NCI-H2081 treated with DMSO at 0.1 percent for 48 hours (cell line): Measurements from ENCODE around the gene C17orf67.
"Not testable (repeated sequence)": the region's sequence is repeated elsewhere in the genome, so short reads cannot be mapped to it uniquely, and the experiment has no call there.

Experiments used
- DNase-seq: peaks from one replicate; lab custom pipeline; 2025; lab: John Stamatoyannopoulos, UW

Gene C17orf67

DNA sequence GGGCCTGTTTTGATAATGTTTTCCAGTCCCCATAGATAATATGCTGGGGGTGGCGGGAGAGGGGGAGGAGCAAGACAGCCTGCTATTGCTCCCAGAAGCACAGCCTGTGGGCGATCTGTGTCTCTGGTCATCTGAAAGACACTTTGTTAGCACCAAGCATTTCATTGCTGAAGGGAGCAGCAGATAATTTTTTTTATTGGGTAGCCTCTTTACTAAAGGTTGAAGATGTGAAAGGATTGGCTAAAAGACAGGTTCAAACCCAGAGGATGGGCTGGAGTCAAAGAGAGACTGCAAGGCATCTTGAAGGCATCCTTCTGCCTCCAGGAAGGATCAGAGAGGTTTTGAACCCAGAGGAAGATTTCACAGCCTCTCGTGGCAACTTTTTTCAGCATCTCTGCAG, 60.6 kb downstream of the C17orf67 start:
- no peak for DNase-seq

DNA sequence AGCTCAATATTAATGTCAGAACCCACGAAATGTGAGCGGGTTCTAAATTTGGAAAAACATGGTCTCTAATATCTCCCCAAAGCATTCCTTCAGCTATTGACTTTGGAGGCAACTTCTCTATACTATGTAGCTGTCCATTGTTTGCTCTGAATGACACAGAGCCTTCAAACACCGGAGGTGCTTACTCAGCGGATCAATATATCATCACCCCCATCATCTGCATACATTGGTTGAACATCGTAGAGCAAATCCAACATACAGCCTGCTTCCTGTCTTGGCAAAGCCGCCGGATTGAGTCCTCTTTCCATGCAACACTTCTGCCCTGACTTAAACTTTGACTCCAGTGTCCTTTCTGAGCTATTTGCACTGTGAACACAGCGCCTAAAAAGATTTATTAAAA, 61.3 kb downstream of the C17orf67 start:
- no peak for DNase-seq

DNA sequence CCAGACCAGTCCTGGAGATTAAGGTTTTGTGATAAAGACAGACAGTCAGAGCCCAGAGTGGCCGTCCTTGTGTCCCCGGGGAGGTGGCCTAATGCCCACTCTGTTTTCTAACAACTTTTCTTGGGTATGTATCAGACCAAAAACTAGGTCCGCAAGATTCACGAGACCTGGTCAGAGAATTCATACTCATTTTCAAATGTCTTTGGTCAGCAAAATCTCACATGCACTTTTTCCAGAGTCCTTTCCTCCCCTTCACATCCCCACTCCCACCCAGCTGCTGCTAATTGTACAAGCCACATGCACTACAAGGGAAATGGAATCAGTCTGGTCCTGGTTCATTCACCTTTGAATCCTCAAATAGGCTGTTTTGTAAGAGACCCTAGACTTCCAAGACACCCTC, 61.7 kb downstream of the C17orf67 start:
- DNase-seq = no peak

DNA sequence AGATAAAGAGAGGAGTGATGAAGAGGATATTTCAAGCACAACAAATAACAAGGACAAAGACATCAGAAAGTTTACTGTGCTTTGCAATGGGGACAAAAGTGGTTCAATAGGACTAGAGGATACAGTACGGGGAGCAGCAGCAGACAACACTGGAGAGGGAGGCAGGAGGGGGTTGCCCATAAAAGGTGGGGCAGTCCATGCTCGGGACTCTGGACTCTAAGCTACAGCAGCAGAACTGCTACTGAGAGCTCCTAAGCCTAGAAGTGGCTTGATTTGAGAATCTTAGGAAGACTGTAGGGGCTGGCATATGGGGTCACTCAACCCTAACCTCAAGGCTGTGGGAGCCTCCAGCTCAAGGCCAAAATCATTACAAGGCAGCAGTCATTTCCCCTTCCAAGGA, 62.2 kb downstream of the C17orf67 start:
- no peak for DNase-seq

DNA sequence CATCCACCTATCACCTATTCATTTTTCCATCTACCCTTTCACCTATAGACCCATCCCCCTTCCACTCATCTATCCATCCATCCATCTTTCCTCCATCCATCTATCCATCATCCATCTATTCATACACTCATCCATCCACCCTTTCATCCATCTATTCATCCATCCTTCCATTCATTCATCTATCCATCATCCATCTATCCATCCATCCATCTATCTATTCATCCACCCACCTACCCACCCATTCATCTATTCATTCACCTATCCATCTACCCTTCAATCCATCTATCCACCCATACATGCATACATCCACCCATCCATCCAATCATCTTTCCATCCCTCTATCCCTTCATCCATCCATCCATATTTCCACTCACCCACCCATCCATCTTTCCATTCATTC, 63.3 kb downstream of the C17orf67 start:
- no peak for DNase-seq

DNA sequence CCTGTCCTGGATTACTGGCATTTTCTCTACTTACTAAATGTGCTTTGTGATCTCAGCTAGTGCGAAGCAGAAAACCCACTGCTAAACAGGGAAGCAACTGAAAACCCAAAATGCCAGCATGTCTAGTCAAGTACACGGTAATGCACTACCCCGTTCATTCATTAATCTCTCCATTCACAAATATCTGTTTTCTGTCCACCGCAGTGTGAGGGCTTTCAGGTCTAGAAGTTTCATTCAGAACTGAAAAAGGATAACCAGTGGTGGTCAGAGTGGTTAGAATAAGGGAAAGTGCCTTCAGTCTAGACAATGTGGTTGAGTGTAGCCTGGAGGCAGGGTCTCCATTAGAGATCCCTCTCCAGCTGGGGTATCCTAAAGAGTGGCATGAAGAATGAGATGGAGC, 68.3 kb downstream of the C17orf67 start:
- no peak for DNase-seq

DNA sequence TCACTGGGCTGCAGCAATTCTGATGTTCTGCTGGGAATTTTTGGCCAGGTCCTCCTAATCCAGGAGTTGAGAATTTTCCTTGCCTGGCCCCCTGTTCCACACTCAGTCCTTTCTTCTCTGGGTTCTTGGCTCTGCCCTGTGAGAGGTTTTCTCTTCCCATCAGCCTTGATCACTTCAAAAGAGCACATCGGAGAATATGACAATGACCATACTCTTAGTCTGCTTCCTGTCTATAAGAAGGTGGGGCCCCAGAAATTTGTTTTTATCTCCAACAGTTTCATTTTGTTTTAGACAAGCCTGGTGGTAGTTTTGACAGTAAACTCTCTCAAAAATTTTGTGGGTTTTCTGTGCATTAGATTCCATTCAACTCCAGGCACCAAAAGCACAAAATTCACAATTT, 70.7 kb downstream of the C17orf67 start:
- DNase-seq = no peak

DNA sequence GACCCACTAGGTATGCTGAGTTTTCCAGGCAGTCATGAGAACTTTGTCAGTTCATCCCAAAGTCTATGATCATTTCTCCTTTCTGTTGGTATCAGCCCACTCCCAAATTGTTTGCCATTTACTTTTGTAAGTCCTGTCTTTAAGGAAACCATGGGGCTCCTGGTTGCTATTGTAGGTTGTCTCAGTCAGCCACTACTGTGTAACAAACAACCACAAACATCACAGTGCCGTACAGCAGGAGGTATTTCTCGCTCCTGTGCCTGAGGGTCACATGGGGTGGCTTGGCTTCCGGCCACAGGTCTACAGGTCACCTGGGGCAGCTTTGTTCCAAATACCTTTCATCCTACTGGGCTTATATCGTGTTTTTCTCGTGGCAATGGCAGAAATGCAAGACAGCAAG, 71.6 kb downstream of the C17orf67 start:
- no peak for DNase-seq

DNA sequence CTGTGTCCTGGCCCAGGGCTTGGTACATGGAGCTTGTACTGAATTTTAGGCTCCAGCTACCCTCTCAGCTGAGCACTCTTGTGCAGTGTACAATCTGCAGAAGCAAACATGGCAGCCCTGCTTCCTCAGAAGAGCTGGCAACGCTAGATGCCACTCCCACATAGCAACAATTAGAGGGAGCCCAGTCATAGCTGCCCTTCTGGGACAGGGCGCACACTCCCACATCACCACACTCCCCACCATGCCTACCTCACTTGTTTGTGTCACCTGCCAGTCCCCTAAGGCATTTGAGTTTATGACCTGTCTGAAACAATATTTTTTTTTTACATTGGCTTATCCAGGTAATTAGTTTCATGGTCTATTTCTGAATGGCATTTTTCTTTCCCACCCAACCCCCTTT, 72.3 kb downstream of the C17orf67 start:
- no peak for DNase-seq

DNA sequence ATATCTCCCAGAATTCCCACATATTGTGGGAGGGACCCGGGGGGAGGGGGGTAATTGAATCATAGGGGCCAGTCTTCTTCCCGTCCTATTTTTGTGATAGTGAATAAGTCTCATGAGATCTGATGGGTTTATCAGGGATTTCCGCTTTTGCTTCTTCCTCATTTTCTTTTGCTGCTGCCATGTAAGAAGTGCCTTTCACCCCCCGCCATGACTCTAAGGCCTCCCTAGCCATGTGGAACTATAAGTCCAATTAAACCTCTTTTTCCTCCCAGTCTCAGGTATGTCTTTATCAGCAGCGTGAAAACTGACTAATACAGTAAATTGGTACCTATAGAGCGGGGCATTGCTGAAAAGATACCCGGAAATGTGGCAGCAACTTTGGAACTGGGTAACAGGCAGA, 76.1 kb downstream of the C17orf67 start:
- DNase-seq = not testable (repeated sequence)

DNA sequence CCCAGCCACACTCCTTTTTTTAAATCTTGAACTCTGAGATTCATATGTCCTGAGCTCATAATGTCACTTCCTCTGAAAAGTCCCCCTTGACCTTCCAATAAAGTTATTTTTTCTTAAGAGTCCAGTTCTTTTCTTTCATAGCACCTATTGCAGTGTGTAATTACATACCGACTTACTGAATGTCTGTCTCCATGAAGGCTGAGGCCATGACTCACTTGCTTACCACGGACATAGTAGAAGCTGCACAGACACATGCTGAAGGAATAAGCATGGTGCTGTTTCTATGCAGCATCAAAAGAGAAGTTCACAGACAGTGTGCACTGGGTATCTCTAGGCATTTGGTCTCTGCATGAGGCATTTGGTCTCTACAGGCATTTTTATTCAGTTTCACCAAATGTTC, 77.2 kb downstream of the C17orf67 start:
- DNase-seq = no peak

DNA sequence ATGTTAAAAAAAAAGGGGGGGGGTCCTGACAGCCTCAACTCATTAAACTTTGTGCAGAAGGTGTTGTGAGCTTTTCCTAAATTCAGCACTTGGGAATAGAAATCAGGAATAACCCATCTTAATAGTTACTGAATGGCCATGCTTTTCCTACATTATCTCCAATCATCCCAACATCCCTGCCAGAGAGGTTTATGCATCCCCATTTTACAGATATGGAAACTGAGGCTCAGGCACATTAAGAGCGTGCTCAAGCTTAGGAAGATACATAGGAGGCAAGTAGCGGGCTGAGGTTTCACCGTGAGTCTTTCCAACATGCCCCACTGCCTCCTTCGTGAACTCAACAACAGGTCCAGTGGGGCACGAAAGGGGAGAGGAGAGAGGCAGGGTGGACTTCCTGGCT, 78.4 kb downstream of the C17orf67 start:
- no peak for DNase-seq

DNA sequence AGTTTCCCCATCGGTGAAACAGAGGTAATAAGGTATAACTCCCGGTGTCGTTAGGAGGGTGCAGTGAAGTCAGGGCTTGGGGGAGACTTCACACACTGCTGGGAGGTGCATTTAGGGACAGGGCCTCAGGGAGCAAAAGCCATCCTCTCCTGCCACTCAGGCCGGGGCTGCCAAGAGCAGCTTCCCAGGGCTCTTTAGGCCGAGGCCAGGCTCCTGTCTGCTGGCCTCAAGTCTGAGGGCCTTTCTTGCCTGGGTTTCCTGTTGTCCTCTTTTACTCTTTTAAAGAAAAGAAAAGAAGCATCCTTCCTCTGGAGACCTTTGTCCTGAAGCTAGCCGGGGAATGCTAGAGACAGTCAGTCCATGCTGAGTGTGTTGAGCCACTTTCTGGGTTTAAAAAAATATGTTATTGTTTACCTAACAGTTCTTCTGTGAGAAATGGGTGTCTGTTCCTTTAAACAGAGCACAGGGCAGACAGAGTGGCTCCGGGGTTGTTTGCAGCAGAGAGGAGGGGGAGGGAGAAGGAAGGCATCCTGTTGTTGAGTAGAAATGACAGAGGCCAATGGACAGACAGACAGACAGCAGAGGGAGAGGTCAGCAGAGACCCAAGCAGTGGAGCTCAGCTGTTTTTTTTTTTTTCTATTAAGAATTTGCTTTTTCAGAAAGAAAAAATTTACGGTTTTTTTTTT, 79.1 kb downstream of the C17orf67 start:
- no peak for DNase-seq

DNA sequence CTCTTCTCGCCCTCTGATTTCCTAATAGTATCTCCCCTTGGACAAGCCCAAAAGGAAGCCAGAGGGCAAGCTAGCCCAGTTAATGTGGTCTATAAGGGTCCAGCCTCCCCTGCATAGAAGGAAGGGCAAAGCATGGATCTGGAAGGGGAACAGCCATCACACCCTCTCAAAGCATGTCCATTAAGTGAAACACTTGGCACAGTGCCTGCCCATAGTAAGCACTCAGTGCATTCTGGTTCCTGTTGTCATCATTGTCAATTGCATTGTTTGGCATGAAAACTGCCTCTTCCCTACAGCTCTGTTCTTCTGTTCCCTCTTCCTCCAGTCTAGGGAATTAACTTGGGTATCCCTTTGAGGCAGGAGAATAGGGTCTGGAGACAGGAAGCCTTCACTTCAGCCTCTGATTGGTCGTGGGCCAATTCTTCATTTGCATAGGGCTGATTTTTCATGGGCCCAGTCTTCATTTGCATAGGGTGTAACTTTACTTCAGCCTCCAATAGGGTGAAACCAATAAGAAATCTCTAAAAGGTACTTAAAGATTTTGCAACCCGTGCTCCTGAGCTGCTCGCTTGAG, 81.4 kb downstream of the C17orf67 start:
- no peak for DNase-seq

DNA sequence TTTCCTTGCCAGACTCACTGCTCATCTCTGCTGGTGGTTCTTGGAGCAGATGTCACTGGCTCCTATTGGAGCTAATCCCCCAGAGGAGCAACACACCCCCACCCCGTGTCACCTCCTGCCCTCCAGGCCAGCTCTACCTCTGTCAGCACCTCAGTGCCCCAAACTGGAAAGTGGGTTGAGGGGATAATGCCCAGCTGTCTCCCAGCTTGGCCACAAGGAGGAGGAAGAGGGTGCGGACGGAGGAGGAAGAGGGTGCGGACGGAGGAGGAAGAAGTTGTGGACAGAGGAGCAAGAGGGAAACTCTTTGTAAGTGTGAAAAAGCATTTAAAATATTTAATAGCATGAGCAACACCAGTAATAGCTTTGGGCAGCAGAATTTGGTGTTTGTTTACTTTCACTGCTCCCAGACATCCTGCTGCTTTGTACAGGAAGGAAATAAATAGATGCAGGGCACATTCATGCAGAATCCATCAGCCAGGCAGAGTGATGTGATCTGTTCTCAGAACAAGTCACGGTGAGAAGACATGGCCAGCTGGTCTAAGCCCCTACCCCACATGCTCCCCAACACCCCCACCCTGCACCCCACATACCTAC, 82.5 kb downstream of the C17orf67 start:
- no peak for DNase-seq

DNA sequence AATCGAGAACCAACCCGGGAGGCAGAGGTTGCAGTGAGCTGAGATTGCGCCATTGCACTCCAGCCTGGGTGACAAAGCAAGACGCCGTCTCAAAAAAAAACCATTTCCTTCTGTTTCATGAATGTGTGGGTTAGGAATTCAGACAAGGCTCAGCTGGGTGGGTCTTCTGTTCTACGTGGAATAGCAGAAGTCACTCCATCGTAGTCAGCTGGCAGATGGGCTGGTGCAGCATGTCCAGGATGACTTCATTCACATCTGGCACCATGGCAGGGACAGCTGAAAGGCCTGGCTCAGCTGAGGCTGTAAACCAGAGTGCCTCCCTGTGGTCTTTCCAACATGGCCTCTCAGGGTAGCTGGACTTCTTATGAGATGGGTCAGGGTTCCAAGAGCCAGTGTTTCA, 89.0 kb downstream of the C17orf67 start:
- DNase-seq = no peak

DNA sequence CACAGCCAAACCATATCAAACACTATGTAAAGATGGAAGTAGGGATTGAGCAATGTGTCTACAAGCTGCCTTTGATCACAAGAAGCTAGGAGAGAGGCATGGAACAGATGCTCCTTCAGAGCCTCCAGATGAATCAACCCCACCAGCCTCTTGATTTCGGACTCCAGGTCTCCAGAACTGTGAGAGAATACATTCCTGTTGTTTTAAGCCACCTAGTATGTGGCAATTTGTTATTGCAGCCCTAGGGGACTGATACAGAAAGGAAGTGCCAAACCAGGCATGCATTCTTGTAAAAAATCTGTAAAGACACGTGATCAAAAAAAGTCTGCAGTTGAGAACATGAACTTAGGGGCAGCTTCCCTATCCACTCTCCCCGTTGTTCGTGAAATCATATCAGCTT, 91.1 kb downstream of the C17orf67 start:
- DNase-seq = no peak
